SK-N-SH (cell line): ENCODE measurements around the gene RARA. TPM values are rescaled to one million over a fixed set of nuclear protein-coding genes. Genes with fewer than 3 reads are reported as not detected.

Source experiments
- CTCF ChIA-PET: fragments of 300-600, 350-600 bp; formaldehyde crosslinking; extraction: SDS; loops from one replicate; lab custom pipeline; 2021; lab: Yijun Ruan, JAX
- POLR2A ChIA-PET: fragments of 350-600 bp; sonication (Branson Sonifier 250); formaldehyde crosslinking; extraction: SDS; loops from one replicate; lab custom pipeline; 2020; ENCODE audit warnings: antibody characterized with exemption, inconsistent platforms; lab: Yijun Ruan, JAX
- DNase-seq: peaks from one replicate; pipeline ENCODE4 v3.0.0; 2012
- H2AFZ ChIP-seq: fragments of 200-600 bp; sonication (generic); 2 replicates; pipeline ENCODE4 v1.8.1; 2016; ENCODE audit warnings: antibody characterized with exemption, mild to moderate bottlenecking, low read depth
- H3F3A ChIP-seq: fragments of 200-600 bp; sonication (generic); replicated peaks from 2 replicates; pipeline ENCODE3; 2016; ENCODE audit warnings: antibody characterized with exemption, mild to moderate bottlenecking; ENCODE audit not compliant: insufficient read depth
- H3K27ac ChIP-seq, 2 experiments: fragments of 200-500 bp in 1 of 2; fragments of 200-600 bp in 1 of 2; sonication (Bioruptor generic) in 1 of 2; sonication (generic), shearing (Covaris generic) in 1 of 2; 2 replicates each; pipeline versions ENCODE4 v1.5.1 to v1.6.1; 2014 to 2016; ENCODE audit warnings: low read depth in 2 of 2, inconsistent platforms in 1 of 2, low read length in 1 of 2, mild to moderate bottlenecking in 1 of 2, mixed read lengths in 1 of 2
- H3K27me3 ChIP-seq: fragments of 200-600 bp; sonication (generic), shearing (Covaris generic); 2 replicates; pipeline ENCODE4 v1.6.1; 2016; ENCODE audit warnings: mixed run types; ENCODE audit not compliant: insufficient read depth
- H3K36me3 ChIP-seq, 2 experiments: fragments of 200-500 bp in 1 of 2; fragments of 200-600 bp in 1 of 2; sonication (Bioruptor generic) in 1 of 2; sonication (generic) in 1 of 2; replicated peaks in 1 of 2; 2 replicates each; pipeline versions ENCODE3 to v1.5.1; 2014 to 2016; ENCODE audit warnings: low read length in 1 of 2, mild to moderate bottlenecking in 1 of 2; ENCODE audit not compliant: insufficient read depth in 2 of 2, control insufficient read depth in 1 of 2
- H3K4me1 ChIP-seq, 2 experiments: fragments of 200-500 bp in 1 of 2; fragments of 200-600 bp in 1 of 2; sonication (Bioruptor generic) in 1 of 2; sonication (generic), shearing (Covaris generic) in 1 of 2; 2 replicates each; pipeline versions ENCODE4 v1.5.1 to v1.6.1; 2014 to 2016; ENCODE audit warnings: low read depth in 1 of 2, low read length in 1 of 2, mixed run types in 1 of 2; ENCODE audit not compliant: insufficient read depth in 2 of 2, control insufficient read depth in 1 of 2
- H3K4me2 ChIP-seq: fragments of 200-600 bp; sonication (generic), shearing (Covaris generic); 2 replicates; pipeline ENCODE4 v1.6.1; 2017; ENCODE audit warnings: mixed run types
- H3K4me3 ChIP-seq, 2 experiments: fragments of 200-500 bp in 1 of 2; fragments of 200-600 bp in 1 of 2; sonication (Bioruptor generic) in 1 of 2; sonication (generic), shearing (Covaris generic) in 1 of 2; 2 replicates each; pipeline versions ENCODE4 v1.5.1 to v1.8.1; 2014 to 2016; ENCODE audit warnings: low read depth in 2 of 2, inconsistent platforms in 1 of 2, low read length in 1 of 2, mild to moderate bottlenecking in 1 of 2, mixed read lengths in 1 of 2, moderate library complexity in 1 of 2
- H3K79me2 ChIP-seq: fragments of 200-600 bp; sonication (generic); 2 replicates; pipeline ENCODE4 v1.8.1; 2017; ENCODE audit warnings: mild to moderate bottlenecking; ENCODE audit not compliant: insufficient read depth
- H3K9ac ChIP-seq: fragments of 200-600 bp; sonication (generic); 2 replicates; pipeline ENCODE4 v1.6.1; 2017; ENCODE audit warnings: mixed run types
- H3K9me2 ChIP-seq: fragments of 200-600 bp; sonication (generic); 2 replicates; pipeline ENCODE4 v1.6.1; 2017; ENCODE audit warnings: mixed run types
- H3K9me3 ChIP-seq: fragments of 200-600 bp; sonication (generic); 2 replicates; pipeline ENCODE4 v1.6.1; 2017; ENCODE audit warnings: mixed run types, mild to moderate bottlenecking, moderate library complexity
- H4K20me1 ChIP-seq: fragments of 200-600 bp; sonication (generic); 2 replicates; pipeline ENCODE4 v1.6.1; 2017; ENCODE audit warnings: mild to moderate bottlenecking, mixed run types; ENCODE audit not compliant: insufficient read depth
- CHD2 ChIP-seq: fragments of 150-350 bp; IDR thresholded peaks from 2 replicates; pipeline ENCODE4 v1.6.1; 2018; ENCODE audit warnings: low read length; ENCODE audit not compliant: partially characterized antibody
- CTCF ChIP-seq: fragments of 200-600 bp; sonication (generic); IDR thresholded peaks from 2 replicates; pipeline ENCODE4 v1.6.1; 2017; ENCODE audit warnings: antibody characterized with exemption, mild to moderate bottlenecking, moderate library complexity
- EP300 ChIP-seq, 2 experiments: IDR thresholded peaks; 2 replicates each; pipeline versions ENCODE4 v1.4.0 to v1.6.1; 2012; ENCODE audit warnings: borderline replicate concordance in 1 of 2, low read depth in 1 of 2, low read length in 1 of 2
- FOXJ3 ChIP-seq: sonication (generic); formaldehyde crosslinking; IDR thresholded peaks from 2 replicates; pipeline ENCODE4 v1.5.1; 2020; ENCODE audit warnings: mild to moderate bottlenecking, missing genetic modification reagents
- FOXM1 ChIP-seq: IDR thresholded peaks from 2 replicates; pipeline ENCODE4 v1.4.0; 2012; ENCODE audit warnings: low read depth, mild to moderate bottlenecking
- IRF3 ChIP-seq: fragments of 150-350 bp; IDR thresholded peaks from 2 replicates; pipeline ENCODE4 v1.6.1; 2016; ENCODE audit warnings: mild to moderate bottlenecking, low read depth, low read length
- NFIC ChIP-seq: IDR thresholded peaks from 2 replicates; pipeline ENCODE4 v1.4.0; 2012; ENCODE audit warnings: borderline replicate concordance
- RCOR1 ChIP-seq: fragments of 150-350 bp; IDR thresholded peaks from 2 replicates; pipeline ENCODE4 v1.6.1; 2017; ENCODE audit warnings: antibody characterized with exemption, low read length
- RXRA ChIP-seq: IDR thresholded peaks from 2 replicates; pipeline ENCODE4 v1.4.0; 2012; ENCODE audit warnings: low read depth, mild to moderate bottlenecking, borderline replicate concordance
- SIN3A ChIP-seq: IDR thresholded peaks from 2 replicates; pipeline ENCODE4 v1.6.1; 2012; ENCODE audit warnings: low read depth, mild to moderate bottlenecking, low read length, moderate library complexity, borderline replicate concordance
- SMC3 ChIP-seq: IDR thresholded peaks from 2 replicates; pipeline ENCODE4 v1.6.1; 2012; ENCODE audit warnings: low read depth, low read length, improper control_type of control experiment
- TCF12 ChIP-seq: IDR thresholded peaks from 2 replicates; pipeline ENCODE4 v1.4.0; 2012
- WGBS: methylation state at CpG from one replicate; pipeline ENCODE4 v1.1.6; 2017; ENCODE audit warnings: low lambda C conversion rate; 5-methylcytosine and 5-hydroxymethylcytosine counted together
- polyA plus RNA-seq, 3 experiments: library from polyadenylated mRNA; depleted of rRNA; stranded (reverse); fragments of >200 nt; gene quantifications; 2 replicates each; pipeline ENCODE4 v1.2.3, GENCODE V29; 2012

The RARA gene
- polyA plus RNA-seq, 1 of the 3 experiments (the other 2 are of a cell fraction) = 13.3 TPM

GRCh38 chr17:40317880-40318829 lies 9.2 kb downstream of the RARA start (continued):
- TF ChIP-seq RCOR1 = no peak
- no peak for TF ChIP-seq CTCF
- no peak for TF ChIP-seq RXRA
- TF ChIP-seq TCF12 = no peak
- TF ChIP-seq FOXJ3 = no peak
- no peak for TF ChIP-seq IRF3
- TF ChIP-seq EP300 (IDR thresholded peaks at IDR 0.05; ENCODE audit: borderline replicate concordance in 1 of 2, low read depth in 1 of 2, low read length in 1 of 2) = no peak
- no peak for TF ChIP-seq FOXM1
- TF ChIP-seq NFIC = no peak
- no peak for TF ChIP-seq CHD2

GRCh38 chr17:40318830-40319391 lies 9.9 kb downstream of the RARA start:
- H3K4me3 ChIP-seq = peak overlapping the region; percentile 89 to 96
- H3K9me3 ChIP-seq = no peaks in the 10 kb centered on the region
- peaks cover 28% of the 10 kb centered on the region for H4K20me1 ChIP-seq
- CTCF ChIA-PET = interaction anchor here (0.6 to 57.6 kb wide), 4 partner anchors 14 to 1584 kb away, joined by 3 to 1706 read pairs (median 854); partner anchors contain the start of genes CDC6, GJD3 and RARA
- H3K27ac ChIP-seq = peak overlapping the region; percentile 86 to 95
- peak overlapping the region; percentile 95 for H3K4me2 ChIP-seq
- 4% methylated on average over 11 of the region's 13 CpGs for whole genome bisulfite sequencing
- TF ChIP-seq SMC3 (0 out of 2 replicates have a peak, but pooled peaks have one; percentile 10), CTCF (peak; percentile 37; the same call in 1 of the 2 replicates), SIN3A (no peak)
- no peaks in the 10 kb centered on the region for H3K27me3 ChIP-seq
- H2AFZ ChIP-seq = no peak overlapping the region
- H3K4me1 ChIP-seq = peaks cover 60 to 91% of the 10 kb centered on the region in 2 experiments
- H3K9ac ChIP-seq = peak overlapping the region; percentile 97
- no peaks in the 10 kb centered on the region for H3K36me3 ChIP-seq
- no peaks in the 10 kb centered on the region for H3K9me2 ChIP-seq
- peak; percentile 47 for DNase-seq
- H3K79me2 ChIP-seq = peaks cover 78% of the 10 kb centered on the region
- POLR2A ChIA-PET = interaction anchor here (1.1 to 1.8 kb wide), 4 partner anchors 10 to 32 kb away, joined by 4 to 7 read pairs (median 6); partner anchors contain the start of gene RARA
- peaks cover 37% of the 10 kb centered on the region for H3F3A ChIP-seq
